ENCODE measurements around the gene SYNCRIP. TPM values are rescaled to one million over a fixed set of nuclear protein-coding genes. Genes with fewer than 3 reads are reported as not detected.

The SYNCRIP gene
- total RNA-seq, 4 donors from 2014 or later = 59.7 to 71.4 (median 64.3) TPM

- Histone ChIP-seq H3K36me3 (no peaks in the 10 kb centered on the region), H3K27me3 (no peaks in the 10 kb centered on the region), H3K4me1 (peaks cover 45% of the 10 kb centered on the region), H3K4me3 (peak overlapping the region; percentile 99), H3K9me3 (no peaks in the 10 kb centered on the region), H3K27ac (peak overlapping the region; percentile 94)
- WGBS = under 1% methylated on average over 34 of the region's 34 CpGs
- no peak for DNase-seq (ENCODE audit: low spot score in 2 of 2)
- TF ChIP-seq POLR2AphosphoS5 (IDR thresholded peaks at IDR 0.05) (no peak), POLR2A (IDR thresholded peaks at IDR 0.05) (no peak), EP300 (IDR thresholded peaks at IDR 0.05) (no peak)
- TF ChIP-seq, protein P1, sequence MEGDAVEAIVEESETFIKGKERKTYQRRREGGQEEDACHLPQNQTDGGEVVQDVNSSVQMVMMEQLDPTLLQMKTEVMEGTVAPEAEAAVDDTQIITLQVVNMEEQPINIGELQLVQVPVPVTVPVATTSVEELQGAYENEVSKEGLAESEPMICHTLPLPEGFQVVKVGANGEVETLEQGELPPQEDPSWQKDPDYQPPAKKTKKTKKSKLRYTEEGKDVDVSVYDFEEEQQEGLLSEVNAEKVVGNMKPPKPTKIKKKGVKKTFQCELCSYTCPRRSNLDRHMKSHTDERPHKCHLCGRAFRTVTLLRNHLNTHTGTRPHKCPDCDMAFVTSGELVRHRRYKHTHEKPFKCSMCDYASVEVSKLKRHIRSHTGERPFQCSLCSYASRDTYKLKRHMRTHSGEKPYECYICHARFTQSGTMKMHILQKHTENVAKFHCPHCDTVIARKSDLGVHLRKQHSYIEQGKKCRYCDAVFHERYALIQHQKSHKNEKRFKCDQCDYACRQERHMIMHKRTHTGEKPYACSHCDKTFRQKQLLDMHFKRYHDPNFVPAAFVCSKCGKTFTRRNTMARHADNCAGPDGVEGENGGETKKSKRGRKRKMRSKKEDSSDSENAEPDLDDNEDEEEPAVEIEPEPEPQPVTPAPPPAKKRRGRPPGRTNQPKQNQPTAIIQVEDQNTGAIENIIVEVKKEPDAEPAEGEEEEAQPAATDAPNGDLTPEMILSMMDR (IDR thresholded peaks at IDR 0.05) = no peak
Measured at GRCh38 chr6:85678026-85678601, 35.4 kb upstream of the SYNCRIP start.

- Histone ChIP-seq H3K36me3 (no peaks in the 10 kb centered on the region), H3K9me3 (no peaks in the 10 kb centered on the region), H3K4me3 (peak overlapping the region; percentile 99), H3K4me1 (peaks cover 45% of the 10 kb centered on the region), H3K27me3 (no peaks in the 10 kb centered on the region), H3K27ac (peak overlapping the region; percentile 94)
- DNase-seq (ENCODE audit: low spot score in 2 of 2) = no peak
- WGBS = 0% methylated on average over 12 of the region's 12 CpGs
- TF ChIP-seq POLR2AphosphoS5 (IDR thresholded peaks at IDR 0.05) (no peak), POLR2A (IDR thresholded peaks at IDR 0.05) (no peak), EP300 (IDR thresholded peaks at IDR 0.05) (no peak)
- TF ChIP-seq, protein P1 (IDR thresholded peaks at IDR 0.05) = no peak
Measured at GRCh38 chr6:85677234-85677956, 34.7 kb upstream of the SYNCRIP start.

GRCh38 chr6:85676086-85676729, 33.5 kb upstream of the SYNCRIP start:
- no peak for DNase-seq (ENCODE audit: low spot score in 2 of 2)
- H3K4me1 ChIP-seq = peaks cover 47% of the 10 kb centered on the region
- H3K27ac ChIP-seq = no peak overlapping the region
- H3K27me3 ChIP-seq = no peaks in the 10 kb centered on the region
- no peaks in the 10 kb centered on the region for H3K9me3 ChIP-seq
- H3K36me3 ChIP-seq = no peaks in the 10 kb centered on the region
- peak overlapping the region; percentile 99 for H3K4me3 ChIP-seq
- no peak for TF ChIP-seq EP300 (IDR thresholded peaks at IDR 0.05)
- no peak for TF ChIP-seq POLR2A (IDR thresholded peaks at IDR 0.05)
- TF ChIP-seq, protein P1 (IDR thresholded peaks at IDR 0.05) = no peak
- no peak for TF ChIP-seq POLR2AphosphoS5 (IDR thresholded peaks at IDR 0.05)
- 7% methylated on average over 6 of the region's 6 CpGs for WGBS

DNA sequence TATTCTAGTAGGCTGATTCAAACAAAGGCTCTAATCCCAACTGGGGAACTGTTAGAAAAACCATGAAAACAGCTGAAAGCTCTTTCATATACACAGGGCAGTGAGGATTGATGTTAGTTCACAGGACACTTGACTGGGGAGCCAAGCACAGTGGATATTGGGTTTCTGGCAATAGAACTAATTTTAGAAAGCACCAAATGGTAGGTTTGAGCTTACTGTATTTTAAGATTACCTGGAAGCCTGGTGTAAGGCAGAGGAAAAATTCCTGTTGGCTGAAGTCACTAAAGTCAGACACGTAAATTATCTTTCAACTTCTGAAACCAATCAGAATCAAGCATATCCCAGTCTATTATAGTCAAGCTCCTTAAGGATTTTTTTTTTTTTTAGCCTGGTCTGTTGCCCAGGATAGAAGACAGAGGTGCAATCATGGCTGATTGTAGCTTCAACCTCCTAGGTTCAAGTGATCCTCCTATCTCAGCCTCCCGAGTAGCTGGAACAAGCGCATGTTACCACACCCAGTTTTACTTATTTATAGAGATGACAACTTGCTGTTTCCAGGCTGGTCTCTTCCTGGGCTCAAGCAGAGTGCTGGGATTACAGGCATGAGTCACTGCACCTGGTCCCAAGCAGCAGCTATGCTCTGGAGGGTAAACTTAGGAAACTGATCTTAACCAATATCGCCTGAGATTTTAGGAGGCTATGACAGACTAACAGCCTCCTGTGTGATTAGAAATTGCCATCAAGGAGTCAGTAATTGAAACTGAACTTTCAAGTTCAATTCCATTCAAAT, 32.5 kb upstream of the SYNCRIP start:
- Histone ChIP-seq H3K27ac (no peak overlapping the region), H3K9me3 (no peaks in the 10 kb centered on the region), H3K27me3 (no peaks in the 10 kb centered on the region), H3K4me3 (peak overlapping the region; percentile 99), H3K36me3 (no peaks in the 10 kb centered on the region), H3K4me1 (peaks cover 56% of the 10 kb centered on the region)
- DNase-seq (ENCODE audit: low spot score in 2 of 2) = no peak
- TF ChIP-seq POLR2AphosphoS5 (IDR thresholded peaks at IDR 0.05) (no peak), EP300 (IDR thresholded peaks at IDR 0.05) (no peak), POLR2A (IDR thresholded peaks at IDR 0.05) (no peak)
- TF ChIP-seq, protein P1 (IDR thresholded peaks at IDR 0.05) = no peak
- 67% methylated on average over 4 of the region's 4 CpGs for WGBS
